AG04450 (cell line): ENCODE measurements around the gene MRPL10. TPM values are rescaled to one million over a fixed set of nuclear protein-coding genes. Genes with fewer than 3 reads are reported as not detected.

Experiments
- CTCF ChIA-PET: fragments of 300-600, 350-600 bp; formaldehyde crosslinking; extraction: SDS; loops from one replicate; lab custom pipeline; 2022; ENCODE audit warnings: antibody characterized with exemption, inconsistent platforms; lab: Charles Lee
- POLR2A ChIA-PET: fragments of 350-600 bp; formaldehyde crosslinking; extraction: SDS; loops from one replicate; lab custom pipeline; 2021; ENCODE audit warnings: antibody characterized with exemption, inconsistent platforms; lab: Yijun Ruan, JAX
- DNase-seq: peaks from one replicate; pipeline ENCODE4 v3.0.0-alpha.2; 2011; ENCODE audit warnings: low read depth, low spot score
- H3K27ac ChIP-seq: one replicate; pipeline ENCODE4 v1.5.1; 2012; ENCODE audit warnings: low read depth, low read length, control low read depth
- H3K27me3 ChIP-seq: one replicate; pipeline ENCODE4 v1.6.0; 2012; ENCODE audit warnings: low read length; ENCODE audit not compliant: control insufficient read depth, insufficient read depth
- H3K4me3 ChIP-seq: 2 replicates; pipeline ENCODE4 v1.5.1; 2011; ENCODE audit warnings: mild to moderate bottlenecking, low read depth, low read length, control low read depth
- H3K9me3 ChIP-seq: 2 replicates; pipeline ENCODE4 v1.5.1; 2012; ENCODE audit warnings: low read length; ENCODE audit not compliant: control insufficient read depth, insufficient read depth
- CTCF ChIP-seq: IDR thresholded peaks from 2 replicates; pipeline ENCODE4 v1.5.1; 2011; ENCODE audit warnings: low read depth, low read length, control low read depth, inconsistent platforms
- polyA plus RNA-seq: library from polyadenylated mRNA; depleted of rRNA; stranded (reverse); fragments of >200 nt; gene quantifications from 2 replicates; pipeline ENCODE4 v1.2.3, GENCODE V29; 2011

MRPL10 gene
- polyA plus RNA-seq, 1 experiment = 64.4 TPM

- peaks cover 77% of the 10 kb centered on the region for H3K27me3 ChIP-seq
- no peak for DNase-seq
- H3K4me3 ChIP-seq = no peak overlapping the region
- peaks cover 9% of the 10 kb centered on the region; the same call in 1 of the 2 replicates for H3K9me3 ChIP-seq
- CTCF ChIA-PET = interaction anchor here (2.7 to 5.2 kb wide), 2 partner anchors 11 to 38 kb away, joined by 21 to 26 read pairs; partner anchors contain the start of gene SCRN2
- TF ChIP-seq CTCF = no peak
- H3K27ac ChIP-seq = no peak overlapping the region
- POLR2A ChIA-PET = interaction anchor here (0.6 kb wide), 1 partner anchor 39 kb away, joined by 4 read pairs; no protein-coding TSS in a partner anchor
These were observed 21.0 kb upstream of the MRPL10 start for GRCh38 chr17:47852113-47852949.

GRCh38 chr17:47851764-47852112 lies 20.4 kb upstream of the MRPL10 start:
- Histone ChIP-seq H3K27ac (no peak overlapping the region), H3K27me3 (peaks cover 80% of the 10 kb centered on the region), H3K9me3 (peaks cover 9% of the 10 kb centered on the region; the same call in 1 of the 2 replicates), H3K4me3 (no peak overlapping the region)
- DNase-seq = no peak
- CTCF ChIA-PET = interaction anchor here (2.7 to 5.2 kb wide), 2 partner anchors 10 to 38 kb away, joined by 21 to 26 read pairs; partner anchors contain the start of gene SCRN2
- POLR2A ChIA-PET = no interaction called here
- TF ChIP-seq CTCF = no peak

GRCh38 chr17:47850692-47851573 lies 19.6 kb upstream of the MRPL10 start, which contains the start of gene SP6:
SP6 (minus strand) TSS chr17:47851163; CDS start chr17:47848429, 2,734 bp downstream.
- peaks cover 9% of the 10 kb centered on the region; the same call in 1 of the 2 replicates for H3K9me3 ChIP-seq
- peak within 1 kb of the TSS; percentile 31 for H3K4me3 ChIP-seq
- TF ChIP-seq CTCF = 0 out of 2 replicates have a peak, but pooled peaks have one; percentile 8
- peaks cover 79% of the 10 kb centered on the region for H3K27me3 ChIP-seq
- POLR2A ChIA-PET = interaction anchor here (1.1 to 1.2 kb wide), 2 partner anchors 12 to 39 kb away, joined by 3 to 6 read pairs; no protein-coding TSS in a partner anchor
- H3K27ac ChIP-seq = no peak within 1 kb of the TSS
- DNase-seq = no peak
- CTCF ChIA-PET = interaction anchor here (1.1 to 5.2 kb wide), 3 partner anchors 9 to 39 kb away, joined by 4 to 26 read pairs (median 21); partner anchors contain the start of gene SCRN2

GRCh38 chr17:47850373-47850691 lies 19.0 kb upstream of the MRPL10 start:
- Histone ChIP-seq H3K9me3 (peaks cover 9% of the 10 kb centered on the region; the same call in 1 of the 2 replicates), H3K4me3 (peak overlapping the region; percentile 31), H3K27ac (no peak overlapping the region), H3K27me3 (peaks cover 81% of the 10 kb centered on the region)
- POLR2A ChIA-PET = interaction anchor here (1.1 to 1.2 kb wide), 2 partner anchors 13 to 40 kb away, joined by 3 to 6 read pairs; no protein-coding TSS in a partner anchor
- CTCF ChIA-PET = interaction anchor here (1.1 to 5.2 kb wide), 3 partner anchors 9 to 40 kb away, joined by 4 to 26 read pairs (median 21); partner anchors contain the start of gene SCRN2
- TF ChIP-seq CTCF = no peak
- no peak for DNase-seq
